GM10248 (cell line): ENCODE results near the gene HSDL1.

Experiments used
- CTCF ChIA-PET: fragments of 300-600 bp; sonication (Branson Sonifier 250); formaldehyde crosslinking; extraction: SDS; loops from one replicate; lab custom pipeline; 2021; ENCODE audit warnings: antibody characterized with exemption; lab: Yijun Ruan, JAX
- POLR2A ChIA-PET: fragments of 350-650 bp; sonication (Branson Sonifier 250); formaldehyde crosslinking; extraction: SDS; loops from one replicate; lab custom pipeline; 2020; ENCODE audit warnings: antibody characterized with exemption; lab: Yijun Ruan, JAX
- DNase-seq: peaks from one replicate; pipeline ENCODE4 v3.0.0; 2012; ENCODE audit errors: extremely low spot score
- TF ChIP-seq, protein P1 (sequence below): IDR thresholded peaks from 2 replicates; pipeline ENCODE4 v1.5.1; 2012; ENCODE audit warnings: mild to moderate bottlenecking, low read depth; ENCODE audit errors: extremely low read depth, missing control alignments, control extremely low read depth

HSDL1 gene

DNA sequence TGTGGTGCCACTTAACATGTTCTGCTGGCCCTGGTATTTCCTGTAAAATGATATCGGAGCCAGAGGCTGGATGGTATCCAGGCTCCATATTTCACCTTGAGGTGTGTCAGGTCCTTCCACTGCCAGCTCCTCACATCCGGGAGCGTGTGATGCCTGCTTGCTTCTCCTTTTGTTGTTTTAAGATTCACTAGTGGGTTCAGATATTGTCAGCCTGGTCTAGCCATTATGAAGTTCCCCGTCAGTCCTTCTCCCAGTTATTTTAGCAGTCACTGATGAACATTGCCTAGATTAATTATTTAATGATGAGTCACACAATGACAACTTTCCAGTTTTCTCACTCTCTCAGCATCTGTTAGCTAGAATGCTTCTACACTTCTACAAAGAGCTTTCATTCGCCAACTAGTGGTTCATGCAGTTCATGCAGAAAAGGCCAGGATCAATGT lies 11.4 kb upstream of the HSDL1 start:
- ChIA-PET CTCF (interaction anchor here (0.8 to 1.9 kb wide), 5 partner anchors 10 to 31 kb away, joined by 3 to 7 read pairs (median 3); partner anchors contain the start of genes DNAAF1, HSDL1 and TAF1C), POLR2A (interaction anchor here (0.6 to 0.7 kb wide), 2 partner anchors 20 to 44 kb away, joined by 3 read pairs; no protein-coding TSS in a partner anchor)
- TF ChIP-seq, protein P1, sequence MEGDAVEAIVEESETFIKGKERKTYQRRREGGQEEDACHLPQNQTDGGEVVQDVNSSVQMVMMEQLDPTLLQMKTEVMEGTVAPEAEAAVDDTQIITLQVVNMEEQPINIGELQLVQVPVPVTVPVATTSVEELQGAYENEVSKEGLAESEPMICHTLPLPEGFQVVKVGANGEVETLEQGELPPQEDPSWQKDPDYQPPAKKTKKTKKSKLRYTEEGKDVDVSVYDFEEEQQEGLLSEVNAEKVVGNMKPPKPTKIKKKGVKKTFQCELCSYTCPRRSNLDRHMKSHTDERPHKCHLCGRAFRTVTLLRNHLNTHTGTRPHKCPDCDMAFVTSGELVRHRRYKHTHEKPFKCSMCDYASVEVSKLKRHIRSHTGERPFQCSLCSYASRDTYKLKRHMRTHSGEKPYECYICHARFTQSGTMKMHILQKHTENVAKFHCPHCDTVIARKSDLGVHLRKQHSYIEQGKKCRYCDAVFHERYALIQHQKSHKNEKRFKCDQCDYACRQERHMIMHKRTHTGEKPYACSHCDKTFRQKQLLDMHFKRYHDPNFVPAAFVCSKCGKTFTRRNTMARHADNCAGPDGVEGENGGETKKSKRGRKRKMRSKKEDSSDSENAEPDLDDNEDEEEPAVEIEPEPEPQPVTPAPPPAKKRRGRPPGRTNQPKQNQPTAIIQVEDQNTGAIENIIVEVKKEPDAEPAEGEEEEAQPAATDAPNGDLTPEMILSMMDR, result no peak
- no peak for DNase-seq

DNA sequence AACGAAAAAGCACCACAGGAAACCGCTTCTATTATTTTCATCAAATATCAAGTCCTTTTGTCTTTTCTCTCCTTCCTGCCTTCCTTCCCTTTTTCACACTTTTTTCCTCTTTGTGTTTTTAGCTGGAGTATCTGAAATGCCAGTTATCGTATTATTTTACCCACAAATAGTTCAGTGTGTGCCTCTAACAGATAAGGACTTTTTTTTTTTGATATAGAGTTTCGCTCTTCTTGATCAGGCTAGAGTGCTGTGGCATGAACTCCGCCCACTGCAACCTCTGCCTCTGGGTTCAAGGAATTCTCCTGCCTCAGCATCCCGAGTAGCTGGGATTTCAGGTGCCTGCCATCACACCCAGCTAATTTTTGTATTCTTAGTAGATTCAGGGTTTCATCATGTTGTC lies 10.8 kb upstream of the HSDL1 start:
- ChIA-PET POLR2A (no interaction called here), CTCF (interaction anchor here (0.8 to 1.9 kb wide), 5 partner anchors 10 to 31 kb away, joined by 3 to 7 read pairs (median 3); partner anchors contain the start of genes DNAAF1, HSDL1 and TAF1C)
- DNase-seq, result no peak
- TF ChIP-seq, protein P1, result no peak

- ChIA-PET POLR2A (no interaction called here), CTCF (interaction anchor here (0.8 kb wide), 1 partner anchor 12 kb away, joined by 3 read pairs; no protein-coding TSS in a partner anchor)
- TF ChIP-seq, protein P1, result no peak
These were observed 10.2 kb upstream of the HSDL1 start for GRCh38 chr16:84155226-84155625.

GRCh38 chr16:84153660-84154214 lies 8.8 kb upstream of the HSDL1 start:
- ChIA-PET POLR2A (no interaction called here), CTCF (interaction anchor here (0.9 kb wide), 1 partner anchor 33 kb away, joined by 3 read pairs; the partner anchor contains the start of gene TAF1C)
- TF ChIP-seq, protein P1, result no peak
- no peak for DNase-seq

More at GRCh38 chr16:84155226-84155625, 10.2 kb upstream of the HSDL1 start:
- no peak for DNase-seq

DNA sequence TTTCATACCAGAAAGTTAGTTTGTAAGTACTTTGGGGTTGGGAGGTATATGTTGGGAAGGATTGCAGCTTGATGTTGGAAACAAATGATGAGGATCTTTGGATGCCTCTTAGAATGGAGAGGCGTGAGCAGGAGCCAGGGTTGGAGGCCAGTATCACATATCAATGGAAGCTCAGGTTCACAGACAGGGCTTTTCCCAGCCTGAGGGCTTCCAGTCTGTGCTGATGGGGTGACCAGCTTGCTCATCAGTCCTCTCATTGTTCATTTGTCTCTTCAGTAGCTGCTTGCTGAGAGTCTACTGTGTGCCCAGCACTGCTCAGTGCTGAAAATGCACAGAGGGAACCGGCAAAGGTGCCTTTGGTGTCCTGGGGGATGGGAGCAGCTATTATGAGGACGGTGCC lies 5.9 kb upstream of the HSDL1 start:
- TF ChIP-seq, protein P1, result no peak
- no peak for DNase-seq
- CTCF ChIA-PET, result interaction anchor here (1.2 to 1.4 kb wide), 2 partner anchors 28 to 34 kb away, joined by 3 read pairs; partner anchors contain the start of gene MBTPS1
- POLR2A ChIA-PET, result no interaction called here

DNA sequence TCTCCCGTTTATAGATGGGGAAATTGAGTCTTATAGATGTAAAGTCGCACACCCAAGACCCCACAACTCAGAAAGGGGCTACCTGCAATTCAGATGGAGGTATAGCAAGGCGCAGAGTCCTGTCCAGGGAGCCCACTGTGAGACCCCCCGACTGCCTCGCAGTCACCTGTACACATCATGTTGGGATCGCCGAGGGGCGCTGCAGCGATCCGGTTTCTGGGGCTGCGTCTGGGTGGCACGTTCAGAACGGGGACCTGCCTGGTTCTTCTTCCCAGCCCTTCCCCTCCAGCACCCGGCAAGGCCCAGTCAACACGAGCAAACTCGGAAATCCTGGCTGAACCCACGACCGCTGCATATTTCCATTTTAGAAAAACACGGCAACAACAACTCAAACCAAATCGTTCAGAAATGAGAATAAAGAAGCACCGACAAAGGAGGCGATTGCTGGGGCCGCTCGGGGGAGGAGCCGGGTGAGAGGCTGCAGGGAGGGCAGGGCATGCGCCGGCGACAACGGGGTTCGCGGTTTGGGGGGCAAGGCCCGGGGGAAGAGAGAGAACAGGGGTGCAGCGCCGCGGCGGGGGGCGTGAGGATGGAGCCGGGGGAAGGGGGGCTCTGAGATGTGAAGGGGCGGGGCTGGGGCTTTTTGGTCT lies 643 bp downstream of the HSDL1 start:
- DNase-seq, result peak; percentile 46
- TF ChIP-seq, protein P1, result peak; percentile 22
- POLR2A ChIA-PET, result interaction anchor here (1.0 kb wide), 1 partner anchor 25 kb away, joined by 4 read pairs; no protein-coding TSS in a partner anchor
- CTCF ChIA-PET, result interaction anchor here (0.8 to 2.2 kb wide), 5 partner anchors 11 to 60 kb away, joined by 3 to 6 read pairs (median 4); partner anchors contain the start of genes MBTPS1 and TAF1C
